HepG2 (cell line): ENCODE measurements around the gene MEGF11. TPM values are rescaled to one million over a fixed set of nuclear protein-coding genes. Genes with fewer than 3 reads are reported as not detected.

Experiments used
- ATAC-seq: fragments of 200-7000 bp; cut with Tn5 transposase; 3 replicates; pipeline ENCODE4 v1.9.1; 2020; ENCODE audit warnings: mild to moderate bottlenecking, moderate library complexity
- BruUV-seq: library from RNA; stranded (reverse); fragments of 400-500 nt; replicated peaks from 2 replicates; lab custom pipeline; 2021; lab: Mats Ljungman, UMichigan
- CTCF ChIA-PET: fragments of 300-600 bp; formaldehyde crosslinking; extraction: SDS; loops from one replicate; lab custom pipeline; 2021; ENCODE audit warnings: low total read pairs, inconsistent platforms, low intra/inter-chr PET ratio; lab: Yijun Ruan, JAX
- POLR2A ChIA-PET: fragments of 350-600 bp; sonication (Branson Sonifier 250); formaldehyde crosslinking; loops from one replicate; lab custom pipeline; 2020; ENCODE audit warnings: antibody characterized with exemption, inconsistent platforms; lab: Yijun Ruan, JAX
- DNase-seq: peaks from one replicate; pipeline ENCODE4 v3.0.0-alpha.2; 2015; ENCODE audit warnings: low spot score
- FAIRE-seq: peaks from 3 replicates; lab custom pipeline; 2011; peaks lifted over from hg19 to GRCh38; lab: Jason Lieb, UNC
- H2AFZ ChIP-seq: one replicate; pipeline ENCODE4 v1.6.1; 2011; ENCODE audit warnings: low read length, inconsistent platforms
- H3K27ac ChIP-seq: fragments of 300-600 bp; 3 replicates; pipeline ENCODE4 v1.8.0; 2011; ENCODE audit warnings: mixed run types, mild to moderate bottlenecking, mixed read lengths, low read length, inconsistent platforms; ENCODE audit not compliant: insufficient read depth; ENCODE audit errors: extremely low read length
- H3K27me3 ChIP-seq, 2 experiments: fragments of 200-600 bp in 1 of 2; 2 replicates in 1 of 2; 3 replicates in 1 of 2; pipeline versions ENCODE4 v1.6.0 to v1.8.0; 2011; ENCODE audit warnings: low read length in 2 of 2, mild to moderate bottlenecking in 2 of 2, moderate library complexity in 2 of 2, inconsistent platforms in 1 of 2; ENCODE audit not compliant: insufficient read depth in 2 of 2, control insufficient read depth in 1 of 2
- H3K36me3 ChIP-seq, 2 experiments: fragments of 200-600 bp in 1 of 2; replicated peaks in 1 of 2; 2 replicates in 1 of 2; 3 replicates in 1 of 2; pipeline versions ENCODE4 v1.5.1 to v1.8.0; 2011; ENCODE audit warnings: low read length in 2 of 2, inconsistent platforms in 1 of 2; ENCODE audit not compliant: insufficient read depth in 2 of 2, control insufficient read depth in 1 of 2
- H3K4me1 ChIP-seq: 2 replicates; pipeline ENCODE4 v1.5.1; 2012; ENCODE audit warnings: low read length, inconsistent platforms; ENCODE audit not compliant: insufficient read depth
- H3K4me2 ChIP-seq: 2 replicates; pipeline ENCODE4 v1.6.0; 2011; ENCODE audit warnings: low read depth, low read length, inconsistent platforms
- H3K4me3 ChIP-seq, 3 experiments: fragments of 200-600 bp in 1 of 3; sonication (generic), shearing (Covaris generic) in 1 of 3; replicated peaks in 1 of 3; 2 replicates each; pipeline ENCODE4 v1.5.1; 2011 to 2016; ENCODE audit warnings: low read length in 3 of 3, inconsistent platforms in 2 of 3, low read depth in 2 of 3, mild to moderate bottlenecking in 2 of 3, control low read depth in 1 of 3, mixed read lengths in 1 of 3; ENCODE audit not compliant: insufficient read depth in 1 of 3
- H3K79me2 ChIP-seq: one replicate; pipeline ENCODE4 v1.6.1; 2011; ENCODE audit warnings: low read length, inconsistent platforms; ENCODE audit not compliant: insufficient read depth
- H3K9ac ChIP-seq: 2 replicates; pipeline ENCODE4 v1.6.0; 2011; ENCODE audit warnings: mild to moderate bottlenecking, low read depth, low read length, inconsistent platforms; ENCODE audit not compliant: insufficient read depth
- H3K9me3 ChIP-seq: 2 replicates; pipeline ENCODE4 v1.5.1; 2012; ENCODE audit warnings: mild to moderate bottlenecking, low read length
- H4K20me1 ChIP-seq: 2 replicates; pipeline ENCODE4 v1.6.0; 2011; ENCODE audit warnings: inconsistent platforms, mild to moderate bottlenecking, low read length, moderate library complexity; ENCODE audit not compliant: insufficient read depth
- CBX5 ChIP-seq: sonication (generic); formaldehyde crosslinking; IDR thresholded peaks from 2 replicates; pipeline ENCODE4 v1.4.0; 2020; ENCODE audit warnings: missing genetic modification reagents, borderline replicate concordance
- CENPX ChIP-seq: sonication (generic); formaldehyde crosslinking; IDR thresholded peaks from 2 replicates; pipeline ENCODE4 v1.9.0; 2021; ENCODE audit warnings: mild to moderate bottlenecking, missing genetic modification reagents, moderate library complexity
- HDAC1 ChIP-seq: sonication (generic); formaldehyde crosslinking; IDR thresholded peaks from 2 replicates; pipeline ENCODE4 v1.5.1; 2020; ENCODE audit warnings: mild to moderate bottlenecking, missing genetic modification reagents
- PAF1 ChIP-seq: IDR thresholded peaks from 2 replicates; pipeline ENCODE4 v1.6.1; 2016; ENCODE audit warnings: missing genetic modification reagents, missing compliant biosample characterization
- RARA ChIP-seq: IDR thresholded peaks from 2 replicates; pipeline ENCODE4 v1.6.1; 2016; ENCODE audit warnings: missing genetic modification reagents, missing compliant biosample characterization
- RFX1 ChIP-seq: fragments of 450-650 bp; IDR thresholded peaks from 2 replicates; pipeline ENCODE4 v1.6.1; 2017
- THAP8 ChIP-seq: sonication (generic); formaldehyde crosslinking; IDR thresholded peaks from 2 replicates; pipeline ENCODE4 v1.5.1; 2020; ENCODE audit warnings: missing genetic modification reagents, mild to moderate bottlenecking, borderline replicate concordance
- ZNF557 ChIP-seq: sonication (generic); formaldehyde crosslinking; IDR thresholded peaks from 2 replicates; pipeline ENCODE4 v1.4.0; 2020; ENCODE audit warnings: missing genetic modification reagents
- ZNF674 ChIP-seq: sonication (generic); formaldehyde crosslinking; IDR thresholded peaks from 2 replicates; pipeline ENCODE4 v1.5.0; 2020; ENCODE audit warnings: low read depth, mild to moderate bottlenecking, missing genetic modification reagents
- ZSCAN25 ChIP-seq: sonication (generic); formaldehyde crosslinking; IDR thresholded peaks from 2 replicates; pipeline ENCODE4 v1.8.0; 2022; ENCODE audit warnings: mild to moderate bottlenecking, missing genetic modification reagents
- WGBS: methylation state at CpG from one replicate; pipeline ENCODE4 v1.1.6; 2017; ENCODE audit warnings: low lambda C conversion rate; 5-methylcytosine and 5-hydroxymethylcytosine counted together
- in situ Hi-C: cut with HindIII; loops from 2 replicates; pipeline ENCODE4 v1.10.0; 2017; ENCODE audit warnings: low pct_unique_long_range_greater_than_20kb; ENCODE audit not compliant: extremely low pct_ligation_motif_present
- intact Hi-C: fragments of 100-400 bp; cut with micrococcal nuclease; formaldehyde crosslinking; loops from one replicate; pipeline ENCODE4 v1.10.0; 2022; ENCODE audit not compliant: unreplicated experiment
- polyA plus RNA-seq, 8 experiments: library from polyadenylated mRNA; depleted of rRNA in 3 of 8; stranded (reverse) in 7 of 8; unstranded in 1 of 8; fragments of >200 nt; fragmentation: Illumina TruSeq in 4 of 8; extraction: Trizol in 4 of 8; gene quantifications; 2 replicates each; pipeline versions ENCODE4 v1.2.1 to v1.2.3, GENCODE V29; 2011 to 2016; ENCODE audit warnings: low read depth in 4 of 8, missing spikeins in 1 of 8, mixed read lengths in 1 of 8; ENCODE audit not compliant: insufficient read depth in 1 of 8
- total RNA-seq, 5 experiments: library from RNA; depleted of rRNA; stranded (reverse); fragments of >200 nt; fragmentation: Illumina TruSeq; extraction: Trizol; gene quantifications; 2 replicates each; pipeline ENCODE4 v1.2.3, GENCODE V29; 2016; ENCODE audit warnings: low read depth in 1 of 5

The MEGF11 gene
- total and polyA plus RNA-seq, 2 of the 13 experiments (the other 11 are each of a cell fraction or from before 2014, with no cell fraction given) = not detected

- no peak overlapping the region for H3K4me3 ChIP-seq
- H3K36me3 ChIP-seq = no peaks in the 10 kb centered on the region
- no peak overlapping the region for H3K4me2 ChIP-seq
- WGBS = 25% methylated on average over 5 of the region's 8 CpGs
- H3K9me3 ChIP-seq = no peaks in the 10 kb centered on the region
- no TSS peak for BruUV-seq
- POLR2A ChIA-PET = no interaction called here
- CTCF ChIA-PET = no interaction called here
- H3K27ac ChIP-seq = no peak overlapping the region
- DNase-seq = no peak
- no peaks in the 10 kb centered on the region for H3K79me2 ChIP-seq
- H4K20me1 ChIP-seq = no peaks in the 10 kb centered on the region
- H3K4me1 ChIP-seq = peaks cover 17% of the 10 kb centered on the region
- H2AFZ ChIP-seq = no peak overlapping the region
- intact Hi-C loops (no loop called here), in situ Hi-C loops (no loop called here)
- FAIRE-seq = no peak
- H3K27me3 ChIP-seq = peaks cover 3 to 45% of the 10 kb centered on the region in 2 experiments; a peak in 3 of 5 replicates
- TF ChIP-seq PAF1 (CRISPR knock-in tag) = no peak
- TF ChIP-seq ZNF557 (CRISPR knock-in tag) = no peak
- no peak for TF ChIP-seq ZNF674
- TF ChIP-seq ZSCAN25 (CRISPR knock-in tag) = no peak
- no peak for TF ChIP-seq CBX5 (CRISPR knock-in tag)
- no peak for TF ChIP-seq CENPX (CRISPR knock-in tag)
- TF ChIP-seq THAP8 (CRISPR knock-in tag) = no peak
- TF ChIP-seq RARA = no peak
- TF ChIP-seq RFX1 = no peak
- no peak for TF ChIP-seq HDAC1 (CRISPR knock-in tag)
- no peak for ATAC-seq
- no peak overlapping the region for H3K9ac ChIP-seq
Observed at GRCh38 chr15:66128116-66128680, 125.4 kb downstream of the MEGF11 start.
